Measurements from ENCODE around the gene HINT1. TPM values are rescaled to one million over a fixed set of nuclear protein-coding genes. Genes with fewer than 3 reads are reported as not detected.

Gene HINT1
- total RNA-seq, 3 donors from 2014 or later (not counting 1 experiment from before 2014, with no cell fraction given), result 125 to 130 (median 129) TPM

DNA sequence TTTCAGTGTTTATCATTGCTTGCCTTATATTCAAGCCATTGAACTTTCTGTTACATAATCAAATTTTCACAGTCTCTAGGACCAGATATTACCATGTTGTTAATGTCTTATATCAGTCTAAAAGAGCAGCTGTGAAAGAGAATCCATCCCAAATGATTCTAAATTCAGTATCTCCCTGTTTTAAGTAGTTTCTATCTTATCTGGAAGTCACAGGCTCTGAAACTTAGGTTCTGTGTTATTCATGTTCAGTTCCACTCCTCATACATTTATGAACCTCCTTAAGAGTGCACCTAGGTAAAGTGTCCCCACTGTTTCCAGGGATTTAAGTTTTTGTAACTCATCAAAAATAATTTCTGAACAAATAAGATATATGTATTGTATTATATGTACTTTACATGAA lies 15.4 kb upstream of the HINT1 start:
- Mint-ChIP-seq H3K36me3 (no peaks in the 10 kb centered on the region), H3K4me1 (no peaks in the 10 kb centered on the region), H3K4me3 (no peak overlapping the region), H3K27me3 (ENCODE audit: low read depth in 2 of 2) (no peaks in the 10 kb centered on the region), H3K27ac (no peak overlapping the region), H3K9me3 (no peaks in the 10 kb centered on the region)
- no peak overlapping the region for H3K4me3 ChIP-seq (ENCODE audit: low read length)
- TF ChIP-seq, protein P1, sequence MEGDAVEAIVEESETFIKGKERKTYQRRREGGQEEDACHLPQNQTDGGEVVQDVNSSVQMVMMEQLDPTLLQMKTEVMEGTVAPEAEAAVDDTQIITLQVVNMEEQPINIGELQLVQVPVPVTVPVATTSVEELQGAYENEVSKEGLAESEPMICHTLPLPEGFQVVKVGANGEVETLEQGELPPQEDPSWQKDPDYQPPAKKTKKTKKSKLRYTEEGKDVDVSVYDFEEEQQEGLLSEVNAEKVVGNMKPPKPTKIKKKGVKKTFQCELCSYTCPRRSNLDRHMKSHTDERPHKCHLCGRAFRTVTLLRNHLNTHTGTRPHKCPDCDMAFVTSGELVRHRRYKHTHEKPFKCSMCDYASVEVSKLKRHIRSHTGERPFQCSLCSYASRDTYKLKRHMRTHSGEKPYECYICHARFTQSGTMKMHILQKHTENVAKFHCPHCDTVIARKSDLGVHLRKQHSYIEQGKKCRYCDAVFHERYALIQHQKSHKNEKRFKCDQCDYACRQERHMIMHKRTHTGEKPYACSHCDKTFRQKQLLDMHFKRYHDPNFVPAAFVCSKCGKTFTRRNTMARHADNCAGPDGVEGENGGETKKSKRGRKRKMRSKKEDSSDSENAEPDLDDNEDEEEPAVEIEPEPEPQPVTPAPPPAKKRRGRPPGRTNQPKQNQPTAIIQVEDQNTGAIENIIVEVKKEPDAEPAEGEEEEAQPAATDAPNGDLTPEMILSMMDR (IDR thresholded peaks at IDR 0.05), result no peak
- peaks cover 4% of the 10 kb centered on the region for H3K36me3 ChIP-seq (ENCODE audit: control insufficient read depth, insufficient read depth, low read length)
- H3K27me3 ChIP-seq (ENCODE audit: control insufficient read depth, insufficient read depth, low read length), result no peaks in the 10 kb centered on the region
- no peaks in the 10 kb centered on the region for H3K4me1 ChIP-seq (ENCODE audit: control insufficient read depth, insufficient read depth, low read length)
- H3K9me3 ChIP-seq (ENCODE audit: control insufficient read depth, insufficient read depth, low read length), result no peaks in the 10 kb centered on the region
- no peak overlapping the region for H3K27ac ChIP-seq (ENCODE audit: low read length)
- DNase-seq (no peak), ATAC-seq (no peak)
- intact Hi-C loops (cut with micrococcal nuclease), result no loop called here

DNA sequence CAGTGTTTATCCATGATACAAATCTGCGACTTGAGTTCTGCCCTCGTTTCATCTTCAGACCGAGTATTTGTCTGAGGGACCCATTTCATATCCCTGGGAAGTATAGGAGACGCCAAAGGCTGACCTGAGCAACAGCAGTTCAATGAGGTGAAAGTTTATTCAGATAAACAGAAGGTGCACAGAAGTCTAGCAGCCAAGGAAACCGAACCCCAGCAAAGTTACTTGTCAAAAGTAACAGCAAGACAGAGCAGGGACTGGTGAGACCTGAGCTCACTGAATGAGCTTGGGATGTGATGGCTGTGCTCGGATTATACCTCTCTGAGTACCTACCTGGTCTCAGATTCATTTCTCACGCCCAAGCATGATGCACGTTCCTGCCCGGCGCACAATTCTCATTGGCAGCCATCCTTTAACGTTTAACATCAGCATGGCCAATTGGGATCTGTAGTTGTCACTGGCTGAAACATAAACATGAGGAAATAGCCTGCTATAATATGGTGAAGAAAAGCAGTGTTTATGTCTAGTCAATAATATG lies 6.3 kb upstream of the HINT1 start:
- WGBS (ENCODE audit: insufficient coverage), result 6% methylated on average over 11 of the region's 11 CpGs
- Histone ChIP-seq H3K4me1 (ENCODE audit: control insufficient read depth, insufficient read depth, low read length) (peaks cover 11% of the 10 kb centered on the region), H3K36me3 (ENCODE audit: control insufficient read depth, insufficient read depth, low read length) (peaks cover 2% of the 10 kb centered on the region), H3K4me3 (ENCODE audit: low read length) (peak overlapping the region; percentile 84), H3K9me3 (ENCODE audit: control insufficient read depth, insufficient read depth, low read length) (no peaks in the 10 kb centered on the region), H3K27ac (ENCODE audit: low read length) (peak overlapping the region; percentile 87), H3K27me3 (ENCODE audit: control insufficient read depth, insufficient read depth, low read length) (no peaks in the 10 kb centered on the region)
- TF ChIP-seq, protein P1 (IDR thresholded peaks at IDR 0.05), result no peak
- Mint-ChIP-seq H3K4me1 (peaks cover 25 to 28% of the 10 kb centered on the region in 2 donors), H3K27ac (peak overlapping the region; percentile 91 to 98), H3K9me3 (no peaks in the 10 kb centered on the region), H3K4me3 (peak overlapping the region; percentile 98), H3K27me3 (ENCODE audit: low read depth in 2 of 2) (no peaks in the 10 kb centered on the region), H3K36me3 (no peaks in the 10 kb centered on the region)
- DNase-seq (peak in 1 of 2 donors; percentile 46), ATAC-seq (no peak)
- intact Hi-C loops (cut with micrococcal nuclease), result loop anchor here (2.0 kb wide), 1 partner anchor 91 kb away; no protein-coding TSS in a partner anchor

DNA sequence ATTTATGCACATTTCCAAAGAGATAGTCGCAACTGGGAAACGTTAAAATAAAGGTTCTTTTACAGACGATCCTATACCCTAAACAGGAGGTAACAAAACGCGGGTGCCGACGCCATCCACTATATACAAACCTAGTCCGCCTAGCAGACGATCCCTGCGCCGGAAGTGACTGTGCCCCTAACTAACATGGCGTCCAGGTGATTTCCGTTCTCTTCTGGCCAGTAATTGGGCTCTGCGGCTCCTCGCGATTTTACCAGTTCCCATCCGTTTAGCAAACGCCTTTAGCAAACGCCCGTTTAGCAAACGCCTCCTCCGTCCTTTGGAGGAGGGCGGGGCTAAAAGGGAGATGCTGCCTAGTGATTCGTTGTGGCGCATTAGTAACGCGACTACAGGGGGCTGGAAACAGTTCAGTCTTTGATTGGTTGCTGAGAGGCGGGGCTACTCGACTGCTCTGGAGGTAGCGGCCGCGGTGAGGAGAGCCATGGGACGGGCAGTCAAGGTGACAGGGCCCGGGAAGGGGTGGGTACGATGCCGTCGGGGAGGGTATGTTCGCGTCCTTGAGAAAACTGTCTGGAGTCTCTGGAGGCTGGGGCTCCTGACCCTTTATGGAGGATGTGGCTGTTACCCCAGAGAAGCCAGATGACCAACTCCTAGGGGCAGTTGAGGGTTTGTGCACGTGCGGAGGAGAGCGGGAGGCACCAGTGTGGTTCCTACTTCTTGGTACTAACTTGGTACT lies 5.7 kb upstream of the HINT1 start, which contains the start of gene LYRM7:
Gene LYRM7, plus strand, starts transcription at position 405 of the 736 bp plus-strand sequence. Its CDS starts 77 bp downstream, at position 482.
- peak within 1 kb of the TSS; percentile 91 to 98 for H3K27ac Mint-ChIP-seq
- H3K4me3 Mint-ChIP-seq, result peak within 1 kb of the TSS; percentile 98
- TF ChIP-seq, protein P1 (IDR thresholded peaks at IDR 0.05), result no peak
- WGBS (ENCODE audit: insufficient coverage), result under 1% methylated on average over 42 of the region's 42 CpGs
- DNase-seq (peak; percentile 87 to 99), ATAC-seq (peak; percentile 95 to 99 (median 95))
- peaks cover 11% of the 10 kb centered on the region for H3K4me1 ChIP-seq (ENCODE audit: control insufficient read depth, insufficient read depth, low read length)
- no peaks in the 10 kb centered on the region for H3K9me3 Mint-ChIP-seq
- H3K4me1 Mint-ChIP-seq, result peaks cover 29 to 32% of the 10 kb centered on the region in 2 donors
- peak within 1 kb of the TSS; percentile 84 for H3K4me3 ChIP-seq (ENCODE audit: low read length)
- H3K36me3 Mint-ChIP-seq, result no peaks in the 10 kb centered on the region
- intact Hi-C loops (cut with micrococcal nuclease), result loop anchor here (1.0 to 2.0 kb wide), 2 partner anchors 39 to 92 kb away; no protein-coding TSS in a partner anchor
- H3K36me3 ChIP-seq (ENCODE audit: control insufficient read depth, insufficient read depth, low read length), result no peaks in the 10 kb centered on the region
- H3K27ac ChIP-seq (ENCODE audit: low read length), result peak within 1 kb of the TSS; percentile 87
- H3K9me3 ChIP-seq (ENCODE audit: control insufficient read depth, insufficient read depth, low read length), result no peaks in the 10 kb centered on the region
- H3K27me3 ChIP-seq (ENCODE audit: control insufficient read depth, insufficient read depth, low read length), result no peaks in the 10 kb centered on the region
- H3K27me3 Mint-ChIP-seq (ENCODE audit: low read depth in 2 of 2), result no peaks in the 10 kb centered on the region

All from natural killer cell (primary cell).